HG03378 (cell line): ENCODE measurements around the gene ZBTB22.
A peak's percentile ranks its signal among the peaks of the same experiment; 100 is the strongest.
"Not testable (repeated sequence)": the region's sequence is repeated elsewhere in the genome, so short reads cannot be mapped to it uniquely, and the experiment has no call there.

Source experiments
- ATAC-seq: cut with Tn5 transposase; IDR thresholded peaks from one replicate; pipeline ENCODE4 v1.9.1; 2021; ENCODE audit warnings: mild to moderate bottlenecking, moderate library complexity; ENCODE audit not compliant: unreplicated experiment

ZBTB22 gene

DNA sequence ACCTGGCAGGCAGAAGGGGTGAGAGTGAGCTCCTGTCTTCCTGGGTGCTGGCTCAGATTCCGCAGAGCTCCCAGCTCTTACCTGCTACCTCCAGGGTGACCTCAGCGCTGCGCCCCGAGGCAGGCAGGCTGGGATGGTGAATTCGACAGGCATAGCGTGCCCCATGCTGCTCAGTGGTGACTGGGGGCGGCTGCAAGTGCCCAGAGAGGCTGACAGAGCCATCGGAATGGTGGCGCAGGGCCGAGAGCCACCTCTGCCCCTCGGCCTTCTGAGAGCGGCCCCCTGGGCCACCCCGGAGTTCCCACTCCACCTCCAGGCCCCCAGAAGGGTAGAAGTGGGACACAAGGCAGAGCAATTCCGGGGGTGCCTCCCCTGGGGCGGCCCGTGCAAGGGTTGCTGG lies 13.3 kb downstream of the ZBTB22 start:
- ATAC-seq: no peak

- ATAC-seq: no peak
Observed at GRCh38 chr6:33301877-33302276, 15.7 kb downstream of the ZBTB22 start.

DNA sequence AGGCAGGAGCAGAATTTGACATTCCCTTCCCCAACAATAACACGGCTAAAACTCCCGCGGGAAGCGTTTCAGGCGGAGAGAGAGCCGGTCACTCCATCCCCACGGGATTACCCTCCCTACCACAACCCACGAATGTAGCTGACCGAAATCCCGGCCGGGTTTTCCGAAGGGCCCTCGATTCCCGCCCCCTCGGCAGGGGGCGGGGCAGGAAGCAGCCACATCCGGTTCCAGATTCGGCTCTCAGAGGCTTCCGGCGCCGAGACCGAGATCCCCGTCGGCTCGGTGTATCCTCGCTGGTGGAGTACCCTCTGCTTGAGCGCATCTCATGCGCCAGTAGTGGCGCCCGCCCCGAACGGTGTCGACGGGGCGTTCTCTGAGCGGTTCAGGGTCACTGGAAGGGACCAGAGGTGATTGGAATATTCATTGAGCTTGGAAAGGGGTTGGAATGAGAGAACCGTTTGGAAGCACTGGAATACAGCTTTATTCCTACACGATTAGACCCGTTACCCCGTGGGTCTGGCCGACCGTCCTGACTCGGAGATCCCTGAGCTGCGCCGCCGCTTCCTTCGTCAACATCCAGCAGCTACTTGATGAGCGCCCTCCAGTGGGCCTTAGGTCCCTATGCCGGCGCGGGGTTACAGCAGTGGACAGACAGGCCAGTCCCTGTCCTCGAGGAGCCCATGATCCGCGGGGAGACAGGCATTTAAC lies 18.2 kb downstream of the ZBTB22 start:
- ATAC-seq: peak; percentile 60

DNA sequence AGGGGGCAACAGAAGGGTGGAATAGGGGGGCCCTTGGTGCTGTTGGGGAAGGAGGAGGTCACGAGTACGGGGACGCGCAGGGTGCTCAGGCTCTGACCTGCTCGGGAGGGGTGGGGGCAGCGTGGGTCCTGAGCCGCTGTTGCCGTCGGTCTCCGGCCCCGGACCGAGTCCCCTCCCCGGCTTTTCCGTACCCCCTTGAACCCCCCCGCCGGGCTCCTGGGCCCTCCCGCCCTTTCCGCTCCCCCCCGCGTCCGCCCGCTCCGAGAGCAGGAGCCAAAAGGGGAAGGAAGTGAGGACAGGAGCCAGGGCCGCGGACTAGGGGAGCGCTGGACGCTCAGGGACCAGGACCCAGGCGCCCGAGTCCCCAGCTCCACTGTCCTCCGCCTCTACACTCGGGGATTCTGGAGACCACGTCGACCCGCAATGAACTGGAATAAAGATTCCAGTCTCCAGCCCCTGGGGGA lies 18.7 kb downstream of the ZBTB22 start, which contains the start of gene RGL2:
RGL2 (minus strand) TSS at position 170 of the 464 bp plus-strand sequence. CDS start 332 bp downstream, outside the sequence.
- ATAC-seq: peak; percentile 15

GRCh38 chr6:33297956-33298772 lies 19.4 kb downstream of the ZBTB22 start:
- no peak for ATAC-seq

GRCh38 chr6:33297406-33297955 lies 20.1 kb downstream of the ZBTB22 start:
- no peak for ATAC-seq

GRCh38 chr6:33296797-33297405 lies 20.6 kb downstream of the ZBTB22 start:
- no peak for ATAC-seq

DNA sequence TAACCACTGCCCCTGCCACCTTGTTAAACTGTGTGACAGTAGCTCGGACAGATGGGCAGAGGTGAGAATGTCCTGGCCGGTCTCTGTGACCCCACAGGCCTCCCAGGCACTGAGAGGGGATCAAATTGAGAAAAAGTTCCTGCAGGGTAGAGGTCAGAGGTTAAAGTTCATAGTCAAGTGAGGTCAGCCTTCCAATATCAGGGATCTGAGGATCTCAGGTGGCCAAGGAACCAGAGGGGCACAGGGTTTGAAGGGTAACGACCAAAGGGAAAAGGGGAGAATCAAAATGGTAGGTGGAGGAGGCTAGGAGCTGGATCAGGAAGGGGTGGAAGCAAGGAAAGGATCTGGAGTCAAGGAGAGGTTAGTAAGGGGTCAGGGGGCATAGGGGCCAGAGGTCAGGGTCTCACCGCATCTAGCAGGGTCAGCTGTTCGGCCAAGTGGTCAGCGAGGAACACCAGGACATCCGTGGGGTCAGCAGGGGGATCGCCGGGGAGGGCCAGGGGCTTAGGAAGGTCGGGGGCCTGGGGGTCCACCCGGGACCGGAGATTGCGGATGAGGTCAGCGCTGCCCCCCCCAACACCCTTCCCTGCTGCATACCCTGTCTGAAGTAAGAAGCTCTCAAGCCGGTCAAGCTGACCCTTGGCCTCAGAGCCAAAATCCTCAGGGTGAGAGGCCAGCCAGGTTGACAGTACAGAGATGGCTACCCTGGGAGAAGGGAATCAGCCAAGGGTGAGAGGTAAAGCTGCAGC lies 21.7 kb downstream of the ZBTB22 start:
- no peak for ATAC-seq

DNA sequence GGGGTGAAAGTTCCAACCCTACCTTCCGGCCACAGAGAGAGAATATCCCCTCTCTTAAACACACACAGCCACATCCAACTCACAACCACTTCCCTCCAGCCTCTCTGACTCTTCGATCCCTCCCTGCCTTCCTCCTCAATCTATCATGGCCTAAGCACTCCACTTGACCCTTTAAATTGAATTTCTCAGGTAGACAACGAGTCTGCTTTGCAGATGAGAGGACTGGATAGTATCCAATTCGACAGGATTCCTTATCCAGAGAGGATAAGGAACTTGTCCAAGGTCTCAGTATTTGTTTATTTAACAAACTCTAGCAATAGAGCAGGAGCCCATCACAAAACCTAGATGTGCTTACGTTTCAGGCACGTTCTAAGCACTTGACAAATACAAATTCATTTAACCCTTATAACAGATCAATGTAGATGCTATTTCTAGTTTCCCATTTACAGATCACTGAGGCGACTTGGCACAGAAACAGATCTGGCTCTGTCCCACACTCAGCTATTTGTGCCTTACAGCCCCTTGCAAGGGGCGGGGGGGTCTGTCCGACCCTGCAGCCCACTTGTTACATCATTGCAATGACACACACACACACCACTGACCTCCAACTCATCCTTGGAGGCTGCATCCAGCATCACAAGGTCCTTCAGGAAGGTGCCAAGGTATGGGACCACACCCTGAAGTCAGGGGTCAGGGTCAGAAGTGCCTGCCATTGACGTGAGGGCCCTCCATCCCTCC lies 23.3 kb downstream of the ZBTB22 start:
- no peak for ATAC-seq

DNA sequence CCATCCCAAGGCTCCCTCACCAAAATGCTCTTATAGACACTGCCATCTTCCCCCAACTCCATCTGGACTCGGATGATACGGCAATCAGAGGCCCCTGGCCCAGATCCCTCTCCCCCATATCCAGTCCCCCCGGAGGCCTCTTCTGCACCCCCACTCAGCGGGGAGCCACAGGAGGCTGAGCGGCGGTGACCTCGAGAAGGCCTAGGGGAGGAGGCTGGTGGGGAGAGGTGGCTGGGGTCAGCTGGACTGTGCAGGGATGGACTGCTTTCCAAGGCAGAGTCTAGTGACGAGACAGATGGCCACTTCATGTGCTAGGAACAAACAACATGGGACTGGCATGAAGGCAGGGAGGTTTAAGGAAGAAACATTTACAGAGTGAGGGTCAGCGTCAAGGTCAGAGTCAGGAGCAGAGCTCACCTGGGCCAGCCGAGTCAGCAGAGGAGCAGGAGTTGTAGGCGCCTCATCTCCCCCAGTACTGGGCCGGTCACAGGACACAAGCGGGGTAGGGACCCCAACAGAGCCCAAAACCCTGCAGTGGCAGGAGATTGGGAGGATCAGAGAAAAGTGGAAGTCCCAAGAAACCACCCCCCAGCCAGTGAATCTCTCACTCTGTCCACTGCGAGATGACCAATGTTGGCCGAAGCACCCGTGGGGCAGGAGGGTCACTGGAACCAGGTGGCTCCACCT lies 24.4 kb downstream of the ZBTB22 start:
- no peak for ATAC-seq

- no peak for ATAC-seq
Observed at GRCh38 chr6:33290459-33290858, 27.1 kb downstream of the ZBTB22 start.

DNA sequence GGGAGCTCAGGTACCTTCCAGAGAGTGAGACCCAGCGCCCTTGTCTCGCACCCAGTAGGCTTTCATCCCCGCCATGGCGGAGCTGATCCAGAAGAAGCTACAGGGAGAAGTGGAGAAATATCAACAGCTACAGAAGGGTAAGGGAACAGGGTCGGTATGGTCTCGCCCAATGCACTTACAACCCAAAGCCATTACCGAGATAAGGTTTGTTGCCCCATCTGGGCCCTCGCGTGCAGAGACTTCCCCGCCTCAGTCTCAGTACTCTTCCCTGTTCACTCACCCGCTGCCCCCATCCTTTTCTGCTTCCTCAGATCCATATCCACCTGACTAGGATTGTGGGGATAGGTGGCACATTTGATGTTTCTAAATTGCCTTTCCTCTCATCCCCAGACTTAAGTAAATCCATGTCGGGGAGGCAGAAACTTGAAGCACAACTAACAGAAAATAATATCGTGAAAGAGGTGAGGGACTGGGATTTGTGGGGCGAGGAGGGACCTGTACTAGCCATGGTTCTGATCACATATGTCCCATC lies 27.7 kb downstream of the ZBTB22 start:
- ATAC-seq: no peak

- peak; percentile 74 for ATAC-seq
Observed at GRCh38 chr6:33288921-33289783, 28.4 kb downstream of the ZBTB22 start, which contains the start of the genes PFDN6 and WDR46. PFDN6 (plus strand) TSS chr6:33289601; CDS start chr6:33289857, 256 bp downstream. WDR46 (minus strand) TSS chr6:33289239; CDS start chr6:33289170, 69 bp downstream.

DNA sequence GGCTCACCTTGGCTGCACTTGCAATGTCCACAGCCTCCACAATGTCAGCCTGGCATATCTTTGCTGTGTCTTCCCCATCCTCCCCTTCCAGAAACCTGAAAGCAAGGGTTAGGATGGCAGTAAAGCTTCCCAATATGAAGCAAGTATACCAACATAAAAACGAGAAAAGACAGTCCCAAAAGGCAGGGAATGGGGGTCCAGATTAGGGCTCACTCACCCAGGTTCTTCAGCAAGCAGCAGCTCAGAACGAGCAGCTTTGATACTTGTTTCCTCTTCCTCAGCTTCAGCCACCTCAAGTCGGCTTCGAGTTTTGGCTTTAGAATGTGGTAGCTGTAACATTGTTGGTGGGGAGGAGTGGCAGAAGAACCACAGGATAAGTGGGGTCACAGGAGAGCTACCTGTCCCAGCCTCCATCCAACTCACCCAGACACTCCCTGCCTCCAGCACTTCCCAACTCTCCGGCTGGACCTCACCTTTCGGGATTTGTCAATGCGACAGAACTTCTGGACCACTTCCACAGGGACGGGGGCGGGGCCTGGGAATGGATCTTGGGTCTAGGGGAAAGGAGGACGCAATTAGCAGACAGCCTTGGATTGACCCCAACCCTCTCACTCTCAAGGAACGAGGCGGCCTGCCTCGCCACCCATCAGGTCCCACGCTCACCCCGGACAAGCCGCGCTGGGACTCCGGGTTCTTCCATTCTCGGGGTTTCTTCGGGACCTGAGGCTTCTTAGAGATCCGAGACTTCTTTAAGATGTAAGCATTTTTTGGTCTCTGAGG lies 29.2 kb downstream of the ZBTB22 start:
- ATAC-seq: no peak

DNA sequence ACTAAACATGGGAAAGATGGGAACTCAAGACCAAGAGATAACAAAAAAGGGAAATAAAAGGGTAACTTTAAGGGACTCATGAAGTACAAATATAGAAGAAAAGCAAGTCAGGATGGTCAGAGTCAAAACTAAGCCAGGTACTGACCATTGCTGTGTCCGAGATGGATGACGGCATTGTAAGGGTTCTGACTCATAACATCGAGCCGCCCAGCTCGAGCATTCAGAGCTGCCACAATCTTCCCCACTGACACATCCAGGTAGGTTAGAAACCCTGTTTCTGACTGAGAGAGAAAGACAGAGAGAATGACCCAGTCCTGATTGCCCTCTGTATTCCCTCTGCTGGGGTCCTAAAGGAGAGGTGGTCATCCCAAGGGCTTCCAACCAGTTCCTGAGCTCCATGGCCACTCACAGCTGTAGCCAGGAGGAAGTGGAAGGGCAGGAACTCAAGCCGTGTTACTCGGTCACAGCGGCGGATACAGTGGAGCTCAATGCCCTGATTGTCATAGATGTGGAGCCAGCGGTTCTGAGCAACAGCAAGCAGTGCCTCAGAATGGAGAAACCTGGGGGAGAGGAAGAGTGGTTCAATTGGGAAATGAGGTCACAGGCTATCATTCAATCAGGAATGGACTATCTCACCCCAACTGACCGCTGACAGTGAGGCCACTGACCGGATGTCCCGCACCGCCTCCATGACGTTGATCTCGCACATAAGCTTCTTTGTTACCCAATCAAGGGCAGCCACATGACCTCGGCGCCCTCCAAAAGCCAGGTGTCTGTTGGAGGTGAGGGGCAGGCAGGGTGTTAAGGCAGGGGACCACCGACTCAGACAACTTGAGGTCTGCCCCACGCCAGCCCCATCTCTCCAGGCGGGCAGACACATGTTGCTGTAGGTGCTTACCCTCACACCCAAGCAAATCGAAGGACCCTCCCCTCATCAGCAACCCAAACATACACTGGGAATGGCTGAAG lies 30.3 kb downstream of the ZBTB22 start:
- no peak for ATAC-seq

GRCh38 chr6:33285214-33285613 lies 32.3 kb downstream of the ZBTB22 start:
- not testable (repeated sequence) for ATAC-seq
